ENCODE results near the gene RGS7. TPM values are rescaled to one million over a fixed set of nuclear protein-coding genes. Genes with fewer than 3 reads are reported as not detected.

The RGS7 gene
- polyA plus RNA-seq, 1 donor (not counting 4 experiments of a cell fraction or from before 2014, with no cell fraction given): not detected

DNA sequence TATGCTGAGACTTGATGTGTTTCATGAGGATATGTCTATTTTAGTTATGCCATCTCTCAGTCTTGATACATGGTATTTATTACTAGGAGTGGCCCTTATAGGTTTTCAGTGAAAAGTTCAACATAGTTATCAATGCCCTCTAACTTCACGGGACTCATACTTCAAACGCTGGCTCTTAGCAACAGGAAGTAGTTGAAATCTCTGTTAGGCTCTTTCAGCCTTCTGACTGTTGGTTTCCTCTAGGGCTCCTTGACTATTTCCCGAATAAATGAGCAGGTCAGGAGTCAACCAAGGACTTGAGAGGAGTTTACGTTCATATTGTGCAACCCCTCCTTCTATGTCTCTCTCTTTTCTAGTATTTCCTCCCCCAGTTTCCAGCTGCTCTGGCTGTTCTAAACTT, 141.8 kb downstream of the RGS7 start:
- Histone ChIP-seq H2AFZ (ENCODE audit: control insufficient read depth, low read length) (no peak overlapping the region), H3K9ac (ENCODE audit: control insufficient read depth, extremely low read depth, insufficient read depth, low read length) (no peak overlapping the region), H3K36me3 (ENCODE audit: control insufficient read depth in 2 of 2, extremely low read depth in 1 of 2, insufficient read depth in 2 of 2, low read length in 2 of 2) (no peaks in the 10 kb centered on the region), H3K4me3 (ENCODE audit: control insufficient read depth in 2 of 3, extremely low read depth in 1 of 3, insufficient read depth in 2 of 3, low read depth in 1 of 3, low read length in 3 of 3) (no peak overlapping the region), H3K9me1 (ENCODE audit: control insufficient read depth, extremely low read depth, insufficient read depth, low read length) (no peaks in the 10 kb centered on the region), H3K79me2 (ENCODE audit: control insufficient read depth, insufficient read depth, low read length) (no peaks in the 10 kb centered on the region), H3K4me2 (ENCODE audit: control insufficient read depth, extremely low read depth, insufficient read depth, low read depth, low read length) (no peak overlapping the region), H3K4me1 (ENCODE audit: control insufficient read depth, extremely low read depth, insufficient read depth, low read length) (no peaks in the 10 kb centered on the region), H4K20me1 (ENCODE audit: control insufficient read depth, extremely low read depth, insufficient read depth, low read length) (no peaks in the 10 kb centered on the region), H3K27ac (ENCODE audit: control insufficient read depth, insufficient read depth, low read length) (no peak overlapping the region), H3K27me3 (ENCODE audit: control insufficient read depth, extremely low read depth, insufficient read depth, low read length) (no peaks in the 10 kb centered on the region), H3K9me3 (ENCODE audit: control insufficient read depth, low read depth, low read length) (no peaks in the 10 kb centered on the region)
- dilution Hi-C loops (cut with MboI; ENCODE audit: extremely low pct_ligation_motif_present, low sequenced_read_pairs): no loop called here
- DNase-seq (ENCODE audit: low read depth, low spot score): no peak
- no peak for TF ChIP-seq EZH2 (IDR thresholded peaks at IDR 0.05; ENCODE audit: low read length)
- TF ChIP-seq, protein P1, sequence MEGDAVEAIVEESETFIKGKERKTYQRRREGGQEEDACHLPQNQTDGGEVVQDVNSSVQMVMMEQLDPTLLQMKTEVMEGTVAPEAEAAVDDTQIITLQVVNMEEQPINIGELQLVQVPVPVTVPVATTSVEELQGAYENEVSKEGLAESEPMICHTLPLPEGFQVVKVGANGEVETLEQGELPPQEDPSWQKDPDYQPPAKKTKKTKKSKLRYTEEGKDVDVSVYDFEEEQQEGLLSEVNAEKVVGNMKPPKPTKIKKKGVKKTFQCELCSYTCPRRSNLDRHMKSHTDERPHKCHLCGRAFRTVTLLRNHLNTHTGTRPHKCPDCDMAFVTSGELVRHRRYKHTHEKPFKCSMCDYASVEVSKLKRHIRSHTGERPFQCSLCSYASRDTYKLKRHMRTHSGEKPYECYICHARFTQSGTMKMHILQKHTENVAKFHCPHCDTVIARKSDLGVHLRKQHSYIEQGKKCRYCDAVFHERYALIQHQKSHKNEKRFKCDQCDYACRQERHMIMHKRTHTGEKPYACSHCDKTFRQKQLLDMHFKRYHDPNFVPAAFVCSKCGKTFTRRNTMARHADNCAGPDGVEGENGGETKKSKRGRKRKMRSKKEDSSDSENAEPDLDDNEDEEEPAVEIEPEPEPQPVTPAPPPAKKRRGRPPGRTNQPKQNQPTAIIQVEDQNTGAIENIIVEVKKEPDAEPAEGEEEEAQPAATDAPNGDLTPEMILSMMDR (optimal IDR thresholded peaks at IDR 0.05 in 1 of 3, IDR thresholded peaks at IDR 0.05 in 1 of 3, conservative IDR thresholded peaks at IDR 0.05 in 1 of 3; ENCODE audit: extremely low read depth in 1 of 3, insufficient read depth in 2 of 3, low read length in 3 of 3): no peak
- no peak for FAIRE-seq

DNA sequence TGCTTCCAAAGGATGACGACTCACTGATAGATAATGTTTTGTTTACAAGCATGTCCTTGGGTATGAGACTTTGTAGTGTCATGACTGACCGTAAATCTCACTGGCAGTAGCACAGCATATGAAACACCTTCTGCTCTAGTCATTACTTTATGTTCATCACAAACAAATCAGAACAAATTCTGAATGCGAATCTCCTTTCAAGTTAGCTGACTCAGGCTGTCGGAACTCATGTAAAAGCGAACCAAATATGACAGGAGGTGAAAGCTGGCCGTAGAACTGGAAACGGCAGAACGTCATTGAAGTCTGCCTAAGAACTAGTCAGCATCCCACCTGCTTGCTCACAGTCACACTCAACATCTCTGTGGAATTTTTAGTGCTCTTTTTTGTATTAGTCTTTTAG, 143.9 kb downstream of the RGS7 start:
- Histone ChIP-seq H3K27me3 (ENCODE audit: control insufficient read depth, extremely low read depth, insufficient read depth, low read length) (no peaks in the 10 kb centered on the region), H3K4me1 (ENCODE audit: control insufficient read depth, extremely low read depth, insufficient read depth, low read length) (no peaks in the 10 kb centered on the region), H3K27ac (ENCODE audit: control insufficient read depth, insufficient read depth, low read length) (no peak overlapping the region), H3K36me3 (ENCODE audit: control insufficient read depth in 2 of 2, extremely low read depth in 1 of 2, insufficient read depth in 2 of 2, low read length in 2 of 2) (no peaks in the 10 kb centered on the region), H4K20me1 (ENCODE audit: control insufficient read depth, extremely low read depth, insufficient read depth, low read length) (no peaks in the 10 kb centered on the region), H2AFZ (ENCODE audit: control insufficient read depth, low read length) (no peak overlapping the region), H3K9ac (ENCODE audit: control insufficient read depth, extremely low read depth, insufficient read depth, low read length) (no peak overlapping the region), H3K79me2 (ENCODE audit: control insufficient read depth, insufficient read depth, low read length) (no peaks in the 10 kb centered on the region), H3K4me2 (ENCODE audit: control insufficient read depth, extremely low read depth, insufficient read depth, low read depth, low read length) (no peak overlapping the region), H3K9me1 (ENCODE audit: control insufficient read depth, extremely low read depth, insufficient read depth, low read length) (no peaks in the 10 kb centered on the region), H3K9me3 (ENCODE audit: control insufficient read depth, low read depth, low read length) (no peaks in the 10 kb centered on the region), H3K4me3 (ENCODE audit: control insufficient read depth in 2 of 3, extremely low read depth in 1 of 3, insufficient read depth in 2 of 3, low read depth in 1 of 3, low read length in 3 of 3) (no peak overlapping the region)
- dilution Hi-C loops (cut with MboI; ENCODE audit: extremely low pct_ligation_motif_present, low sequenced_read_pairs): no loop called here
- FAIRE-seq (no peak), DNase-seq (ENCODE audit: low read depth, low spot score) (no peak)
- TF ChIP-seq EZH2 (IDR thresholded peaks at IDR 0.05; ENCODE audit: low read length): no peak
- TF ChIP-seq, protein P1 (optimal IDR thresholded peaks at IDR 0.05 in 1 of 3, IDR thresholded peaks at IDR 0.05 in 1 of 3, conservative IDR thresholded peaks at IDR 0.05 in 1 of 3; ENCODE audit: extremely low read depth in 1 of 3, insufficient read depth in 2 of 3, low read length in 3 of 3): no peak

Measured in keratinocyte (primary cell).